Gastrocnemius medialis (tissue), 4 donors: ENCODE measurements around the gene PFDN5. TPM values are rescaled to one million over a fixed set of nuclear protein-coding genes. Genes with fewer than 3 reads are reported as not detected.

Source experiments
- ATAC-seq, 2 donors: fragments of 150-250 bp; one replicate each; pipeline ENCODE4 v1.9.1; 2016
- DNase-seq, 2 donors: peaks; one replicate each; pipeline ENCODE4 v3.0.0-alpha.2; 2019
- H3K27ac ChIP-seq, 4 donors: fragments of 200-600 bp; sonication (generic); 1 replicate in 1 of 4; 2 replicates in 3 of 4; pipeline ENCODE4 v1.5.1; 2016 to 2018; ENCODE audit warnings: mild to moderate bottlenecking in 2 of 4, moderate library complexity in 1 of 4
- H3K27me3 ChIP-seq, 3 donors: fragments of 200-600 bp; sonication (generic) in 2 of 3; 1 replicate in 1 of 3; 2 replicates in 2 of 3; pipeline versions ENCODE4 v1.5.1 to v1.6.0; 2016 to 2019; ENCODE audit warnings: mild to moderate bottlenecking in 1 of 3, moderate library complexity in 1 of 3
- H3K36me3 ChIP-seq, 2 donors: fragments of 200-600 bp; sonication (generic) in 1 of 2; one replicate each; pipeline ENCODE4 v1.5.1; 2017 to 2018
- H3K4me1 ChIP-seq, 2 donors: fragments of 200-600 bp; sonication (generic) in 1 of 2; one replicate each; pipeline ENCODE4 v1.5.1; 2016 to 2017; ENCODE audit warnings: mild to moderate bottlenecking in 2 of 2
- H3K4me3 ChIP-seq, 4 donors: fragments of 200-600 bp; sonication (generic) in 3 of 4; 1 replicate in 1 of 4; 2 replicates in 3 of 4; pipeline ENCODE4 v1.5.1; 2016 to 2019; ENCODE audit warnings: mild to moderate bottlenecking in 2 of 4
- H3K9me3 ChIP-seq, 3 donors: fragments of 200-600 bp; sonication (generic) in 2 of 3; 1 replicate in 1 of 3; 2 replicates in 2 of 3; pipeline ENCODE4 v1.5.1; 2016 to 2019
- POLR2A ChIP-seq, 2 donors: fragments of 450-650 bp; IDR thresholded peaks; one replicate each; pipeline ENCODE4 v1.6.1; 2017; ENCODE audit warnings: antibody characterized with exemption in 2 of 2, mild to moderate bottlenecking in 2 of 2, moderate library complexity in 2 of 2
- in situ Hi-C, 4 donors: fragments of 200-750 bp; cut with MboI; loops; one replicate each; pipeline versions ENCODE4 v1.15.0 to v1.8.0; 2017; ENCODE audit warnings: low sequenced_read_pairs in 4 of 4
- intact Hi-C: fragments of 100-400 bp; cut with DNase I; formaldehyde crosslinking; loops from one replicate; pipeline ENCODE4 v1.15.1; 2023; ENCODE audit warnings: low total_unique reads
- total RNA-seq, 4 donors: library from RNA; depleted of rRNA; stranded (reverse); fragments of >200 nt; gene quantifications; one replicate each; pipeline versions ENCODE4 v1.1.0 to v1.2.3, GENCODE V29; 2016
- TF ChIP-seq, protein P1 (sequence below), 5 experiments: fragments of 450-650 bp in 3 of 5; fragments of 200-600 bp in 2 of 5; sonication (generic) in 2 of 5; IDR thresholded peaks in 4 of 5; conservative IDR thresholded peaks in 1 of 5; 1 replicate in 4 of 5; 2 replicates in 1 of 5; pipeline ENCODE4 v1.5.1; 2016 to 2019; ENCODE audit warnings: antibody characterized with exemption in 5 of 5, mild to moderate bottlenecking in 3 of 5, moderate library complexity in 3 of 5

The PFDN5 gene
- total RNA-seq, 4 donors from 2014 or later: 341 to 464 (median 358) TPM

DNA sequence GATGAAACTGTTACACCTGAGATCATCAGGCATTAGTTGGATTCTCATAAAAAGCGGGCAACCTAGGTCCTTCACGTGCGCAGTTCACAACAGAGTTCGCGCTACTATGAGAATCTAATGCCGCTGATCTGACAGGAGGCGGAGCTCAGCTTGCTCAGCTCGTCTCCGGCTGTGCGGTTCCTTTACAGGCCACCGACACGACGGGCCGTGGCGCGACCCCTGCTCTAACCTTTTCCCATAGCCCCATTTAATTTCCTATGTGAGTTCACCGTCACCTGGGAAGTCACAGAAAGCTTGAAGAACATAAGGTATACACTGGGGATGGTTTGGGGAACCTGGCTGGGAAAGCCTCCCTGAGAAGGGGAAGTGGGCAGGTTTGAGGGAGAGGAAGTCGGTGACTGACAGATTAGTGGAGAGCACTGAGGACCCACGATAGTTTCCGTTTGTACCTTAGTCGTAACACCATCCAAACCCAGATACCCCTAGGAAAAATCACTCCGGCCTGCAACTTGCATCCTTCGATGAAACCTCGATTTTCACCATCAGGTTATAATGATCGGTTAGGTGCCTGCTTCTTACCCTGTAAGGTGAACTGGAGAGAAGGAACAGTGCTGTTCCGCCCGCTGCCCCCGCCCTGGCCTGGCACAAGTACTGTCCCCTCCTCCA lies 28.9 kb downstream of the PFDN5 start:
- Histone ChIP-seq H3K9me3 (no peaks in the 10 kb centered on the region), H3K27ac (peak overlapping the region; percentile 89 to 97 (median 92)), H3K4me3 (peak overlapping the region; percentile 75 to 96 (median 78)), H3K4me1 (peaks cover 23 to 33% of the 10 kb centered on the region in 2 donors), H3K27me3 (no peaks in the 10 kb centered on the region), H3K36me3 (peaks cover 0 to 9% of the 10 kb centered on the region in 2 donors)
- ATAC-seq: no peak
- in situ Hi-C loops (loop anchor here in 1 of 4 donors (10.0 kb wide), 1 partner anchor 181 kb away; the partner anchor contains the start of genes NPFF and TARBP2), intact Hi-C loops (loop anchor here (1.0 to 5.0 kb wide), 4 partner anchors 21 to 403 kb away; partner anchors contain the start of genes CALCOCO1 and TARBP2)
- no peak for TF ChIP-seq POLR2A (IDR thresholded peaks at IDR 0.05)
- TF ChIP-seq, protein P1, sequence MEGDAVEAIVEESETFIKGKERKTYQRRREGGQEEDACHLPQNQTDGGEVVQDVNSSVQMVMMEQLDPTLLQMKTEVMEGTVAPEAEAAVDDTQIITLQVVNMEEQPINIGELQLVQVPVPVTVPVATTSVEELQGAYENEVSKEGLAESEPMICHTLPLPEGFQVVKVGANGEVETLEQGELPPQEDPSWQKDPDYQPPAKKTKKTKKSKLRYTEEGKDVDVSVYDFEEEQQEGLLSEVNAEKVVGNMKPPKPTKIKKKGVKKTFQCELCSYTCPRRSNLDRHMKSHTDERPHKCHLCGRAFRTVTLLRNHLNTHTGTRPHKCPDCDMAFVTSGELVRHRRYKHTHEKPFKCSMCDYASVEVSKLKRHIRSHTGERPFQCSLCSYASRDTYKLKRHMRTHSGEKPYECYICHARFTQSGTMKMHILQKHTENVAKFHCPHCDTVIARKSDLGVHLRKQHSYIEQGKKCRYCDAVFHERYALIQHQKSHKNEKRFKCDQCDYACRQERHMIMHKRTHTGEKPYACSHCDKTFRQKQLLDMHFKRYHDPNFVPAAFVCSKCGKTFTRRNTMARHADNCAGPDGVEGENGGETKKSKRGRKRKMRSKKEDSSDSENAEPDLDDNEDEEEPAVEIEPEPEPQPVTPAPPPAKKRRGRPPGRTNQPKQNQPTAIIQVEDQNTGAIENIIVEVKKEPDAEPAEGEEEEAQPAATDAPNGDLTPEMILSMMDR (IDR thresholded peaks at IDR 0.05 in 4 of 5, conservative IDR thresholded peaks at IDR 0.05 in 1 of 5): no peak
- no peak for DNase-seq

DNA sequence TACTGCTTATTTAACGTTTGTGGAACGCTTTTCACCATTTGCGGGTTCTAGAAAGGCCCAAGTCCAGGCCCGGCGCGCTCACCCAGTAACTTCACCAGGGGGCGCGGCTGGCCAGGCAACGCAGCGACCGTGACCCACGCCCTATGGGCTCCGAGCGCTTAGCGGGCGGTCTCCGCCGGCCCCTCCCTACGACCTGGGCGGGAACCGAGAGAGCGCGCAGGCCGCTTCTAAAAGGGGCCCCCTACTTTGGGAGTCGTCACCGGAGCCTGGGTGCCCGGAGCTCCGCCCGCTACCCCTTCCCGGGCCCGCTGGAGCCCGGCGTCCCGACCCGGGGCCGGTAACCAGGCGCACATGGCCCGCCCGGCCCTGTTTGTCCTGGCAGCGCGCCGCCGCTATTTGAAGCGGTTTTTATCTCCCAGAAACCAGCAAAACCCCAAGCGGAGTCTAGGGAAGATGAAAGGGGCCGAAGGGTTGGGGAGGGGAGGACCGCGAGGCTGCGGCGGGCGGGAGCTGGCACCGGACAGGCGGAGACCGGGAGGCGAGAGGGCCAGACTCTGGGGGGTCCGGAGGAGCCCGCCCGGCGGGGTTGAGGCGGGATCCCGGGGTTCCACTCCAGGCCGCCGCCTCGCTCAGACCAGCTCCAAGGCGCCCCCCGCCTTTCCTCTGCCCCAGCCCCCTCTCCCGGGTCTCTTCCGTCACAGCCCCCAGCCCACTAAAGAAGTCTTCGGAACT lies 29.6 kb downstream of the PFDN5 start:
- in situ Hi-C loops: loop anchor here in 1 of 4 donors (10.0 kb wide), 1 partner anchor 180 kb away; the partner anchor contains the start of genes NPFF and TARBP2
- intact Hi-C loops: loop anchor here (1.0 to 5.0 kb wide), 5 partner anchors 20 to 402 kb away; partner anchors contain the start of genes CALCOCO1 and TARBP2
- H3K36me3 ChIP-seq: peaks cover 0 to 2% of the 10 kb centered on the region in 2 donors

DNA sequence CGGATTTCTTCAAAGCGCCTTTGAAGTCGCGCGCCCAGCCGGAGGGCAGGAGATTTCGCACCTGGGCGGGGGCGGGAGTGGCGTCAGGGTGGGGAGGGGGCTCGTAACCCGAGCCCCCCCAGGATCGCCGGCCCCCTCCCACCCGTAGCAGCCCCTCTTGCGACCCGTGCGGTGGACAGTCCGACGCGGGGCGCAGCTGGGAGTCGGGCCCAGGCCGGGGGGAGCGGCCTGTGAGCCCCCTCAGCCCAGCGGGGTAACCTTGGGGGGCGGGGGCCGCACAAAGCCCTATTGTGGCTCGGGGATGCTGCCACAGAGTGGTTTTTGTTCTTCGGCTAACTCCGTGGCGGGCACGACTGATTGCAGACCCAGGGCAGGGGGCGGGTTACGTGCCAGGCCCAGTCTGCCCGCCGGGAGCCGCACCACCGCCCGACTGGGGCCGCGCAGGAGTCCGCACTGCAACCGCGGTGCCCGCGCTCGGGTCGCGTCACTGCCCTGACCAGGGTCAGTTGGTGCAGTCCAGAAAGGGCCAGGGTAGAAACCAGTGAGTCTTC lies 30.2 kb downstream of the PFDN5 start:
- peak overlapping the region; percentile 89 to 97 (median 92) for H3K27ac ChIP-seq
- ATAC-seq (no peak), DNase-seq (peak; percentile 13 to 30)
- no peaks in the 10 kb centered on the region for H3K9me3 ChIP-seq
- peak overlapping the region; percentile 75 to 96 (median 78) for H3K4me3 ChIP-seq
- no peaks in the 10 kb centered on the region for H3K36me3 ChIP-seq
- intact Hi-C loops: loop anchor here (1.0 to 2.0 kb wide), 2 partner anchors 73 to 175 kb away; partner anchors contain the start of gene TARBP2
- peaks cover 15 to 23% of the 10 kb centered on the region in 2 donors for H3K4me1 ChIP-seq
- in situ Hi-C loops: loop anchor here in 1 of 4 donors (10.0 kb wide), 1 partner anchor 179 kb away; the partner anchor contains the start of genes NPFF and TARBP2
- H3K27me3 ChIP-seq: no peaks in the 10 kb centered on the region
- TF ChIP-seq POLR2A (IDR thresholded peaks at IDR 0.05): no peak
- TF ChIP-seq, protein P1 (IDR thresholded peaks at IDR 0.05 in 4 of 5, conservative IDR thresholded peaks at IDR 0.05 in 1 of 5): peak in 1 of 5 experiments; percentile 14

More for the DNA sequence above, 29.6 kb downstream of the PFDN5 start:
- H3K4me3 ChIP-seq: peak overlapping the region; percentile 75 to 96 (median 78)
- peak; percentile 90 for DNase-seq
- H3K27me3 ChIP-seq: no peaks in the 10 kb centered on the region
- peak overlapping the region; percentile 89 to 97 (median 92) for H3K27ac ChIP-seq
- H3K4me1 ChIP-seq: peaks cover 21 to 30% of the 10 kb centered on the region in 2 donors
- H3K9me3 ChIP-seq: no peaks in the 10 kb centered on the region
- ATAC-seq: peak; percentile 59 to 65
- TF ChIP-seq POLR2A (IDR thresholded peaks at IDR 0.05): peak; percentile 86 to 90
- TF ChIP-seq, protein P1 (IDR thresholded peaks at IDR 0.05 in 4 of 5, conservative IDR thresholded peaks at IDR 0.05 in 1 of 5): peak; percentile 46 to 88 (median 86)

DNA sequence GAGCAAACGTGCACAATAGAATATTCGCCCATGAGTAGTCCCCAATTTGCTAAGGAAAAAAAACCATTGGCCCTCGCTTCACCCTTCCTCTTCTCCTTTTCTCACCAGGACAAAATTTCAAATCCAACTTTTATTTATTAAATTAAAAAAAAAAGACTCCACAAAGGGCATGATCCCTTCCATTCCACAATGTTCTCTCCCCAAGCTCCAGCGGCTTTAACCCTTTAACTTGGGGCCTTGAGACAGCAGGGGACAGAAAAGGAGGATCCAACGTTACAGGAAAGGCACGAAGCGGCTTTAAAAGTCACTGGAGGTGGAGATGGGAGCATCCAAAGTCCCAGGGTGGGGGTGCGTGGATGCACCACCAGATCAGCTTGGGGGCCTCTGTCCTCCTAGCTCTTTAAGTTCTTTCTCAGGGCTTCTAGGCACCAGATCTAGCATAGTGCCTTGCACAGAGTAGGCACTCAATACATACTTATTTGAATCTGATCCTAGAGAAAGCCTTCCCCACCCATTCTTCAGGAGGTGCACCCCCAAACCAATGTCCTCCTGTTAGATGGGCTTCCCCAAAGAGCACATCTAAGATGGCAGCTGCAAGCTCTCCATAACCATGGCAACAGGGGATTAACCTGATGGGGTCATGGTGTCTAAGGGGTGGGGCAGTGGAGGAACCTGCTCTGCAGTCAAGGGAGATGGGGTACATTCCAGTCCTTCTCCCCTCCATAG lies 31.3 kb downstream of the PFDN5 start:
- Histone ChIP-seq H3K9me3 (no peaks in the 10 kb centered on the region), H3K4me1 (peaks cover 10 to 20% of the 10 kb centered on the region in 2 donors), H3K36me3 (no peaks in the 10 kb centered on the region), H3K4me3 (peak overlapping the region in 1 of 4 donors; percentile 75), H3K27ac (no peak overlapping the region), H3K27me3 (no peaks in the 10 kb centered on the region)
- in situ Hi-C loops (loop anchor here in 1 of 4 donors (10.0 kb wide), 1 partner anchor 178 kb away; the partner anchor contains the start of genes NPFF and TARBP2), intact Hi-C loops (no loop called here)
- TF ChIP-seq POLR2A (IDR thresholded peaks at IDR 0.05): no peak
- no peak for ATAC-seq
- no peak for DNase-seq
